ENCODE data around the gene KCNN2. TPM values are rescaled to one million over a fixed set of nuclear protein-coding genes. Genes with fewer than 3 reads are reported as not detected.

The KCNN2 gene
- total RNA-seq, 1 experiment from 2014 or later: 0.51 TPM

- DNase-seq (ENCODE audit: low read depth): no peak
These were observed 182.7 kb downstream of the KCNN2 start for GRCh38 chr5:114544561-114544960.

Data from Daoy (cell line).